Body of pancreas (tissue), 4 donors: Measurements from ENCODE around the gene CYB5RL. TPM values are rescaled to one million over a fixed set of nuclear protein-coding genes. Genes with fewer than 3 reads are reported as not detected.
A peak's percentile ranks its signal among the peaks of the same experiment; 100 is the strongest.

Experiments used
- ATAC-seq: fragments of 150-250 bp; one replicate; pipeline ENCODE4 v1.9.1; 2016
- DNase-seq, 4 donors: peaks; one replicate each; pipeline ENCODE4 v3.0.0-alpha.2; 2019
- H3K27ac ChIP-seq, 4 donors: fragments of 200-600 bp; sonication (generic); 1 replicate in 3 of 4; 2 replicates in 1 of 4; pipeline versions ENCODE4 v1.5.1 to v1.6.1; 2016 to 2019; ENCODE audit warnings: mild to moderate bottlenecking in 1 of 4, mixed read lengths in 1 of 4, moderate library complexity in 1 of 4
- H3K27me3 ChIP-seq, 2 donors: fragments of 200-600 bp; sonication (generic); one replicate each; pipeline ENCODE4 v1.6.0; 2016; ENCODE audit warnings: mild to moderate bottlenecking in 1 of 2
- H3K36me3 ChIP-seq, 2 donors: fragments of 200-600 bp; sonication (generic); replicated peaks in 1 of 2; 2 replicates each; pipeline ENCODE4 v1.5.1; 2016; ENCODE audit warnings: low read depth in 2 of 2; ENCODE audit not compliant: insufficient read depth in 1 of 2
- H3K4me1 ChIP-seq: fragments of 200-600 bp; sonication (generic); one replicate; pipeline ENCODE4 v1.6.0; 2016
- H3K4me3 ChIP-seq, 2 donors: fragments of 200-600 bp; sonication (generic); 1 replicate in 1 of 2; 2 replicates in 1 of 2; pipeline ENCODE4 v1.5.1; 2016 to 2019
- H3K9me3 ChIP-seq, 3 donors: fragments of 200-600 bp; sonication (generic); 1 replicate in 2 of 3; 2 replicates in 1 of 3; pipeline ENCODE4 v1.5.1; 2016
- CTCF ChIP-seq, 7 experiments: fragments of 450-650 bp in 4 of 7; fragments of 200-600 bp in 3 of 7; sonication (generic) in 3 of 7; IDR thresholded peaks; one replicate each; pipeline ENCODE4 v1.5.1; 2016 to 2019; ENCODE audit warnings: antibody characterized with exemption in 7 of 7
- POLR2A ChIP-seq, 3 donors: fragments of 450-650 bp; IDR thresholded peaks; one replicate each; pipeline ENCODE4 v1.6.1; 2016; ENCODE audit warnings: antibody characterized with exemption in 3 of 3, mild to moderate bottlenecking in 2 of 3
- WGBS, 2 donors: methylation state at CpG; one replicate each; pipeline ENCODE4 v1.1.5; 2017; 5-methylcytosine and 5-hydroxymethylcytosine counted together
- intact Hi-C: fragments of 100-400 bp; cut with DNase I; formaldehyde crosslinking; loops from one replicate; pipeline ENCODE4 v1.15.1; 2023
- total RNA-seq, 2 donors: library from RNA; depleted of rRNA; stranded (reverse); fragments of >200 nt; gene quantifications; one replicate each; pipeline ENCODE4 v1.1.0, GENCODE V29; 2016

CYB5RL gene
- total RNA-seq, 2 donors from 2014 or later = 6.5 to 13.2 TPM

GRCh38 chr1:54199151-54199764, 572 bp downstream of the CYB5RL start:
- Histone ChIP-seq H3K4me3 (peak overlapping the region; percentile 95 to 99), H3K4me1 (peaks cover 30% of the 10 kb centered on the region), H3K27ac (peak overlapping the region in 3 of 4 donors; percentile 83 to 86 (median 84)), H3K36me3 (peaks cover 0 to 9% of the 10 kb centered on the region in 2 donors), H3K9me3 (no peaks in the 10 kb centered on the region), H3K27me3 (no peaks in the 10 kb centered on the region)
- ATAC-seq (no peak), DNase-seq (no peak)
- TF ChIP-seq POLR2A (IDR thresholded peaks at IDR 0.05) (no peak), CTCF (IDR thresholded peaks at IDR 0.05) (no peak)
- WGBS, 2 donors = 4% methylated on average over 15 to 17 of the region's 17 CpGs
- intact Hi-C loops = no loop called here

- peaks cover 0 to 15% of the 10 kb centered on the region in 2 donors for H3K36me3 ChIP-seq
Observed at GRCh38 chr1:54193453-54193852, 6.4 kb downstream of the CYB5RL start.

GRCh38 chr1:54191525-54191924, 8.3 kb downstream of the CYB5RL start:
- H3K27ac ChIP-seq = no peak overlapping the region
- intact Hi-C loops = no loop called here
- WGBS, 2 donors = 86 to 100% methylated on average over 1 of the region's 1 CpG
- H3K36me3 ChIP-seq = peaks cover 0 to 15% of the 10 kb centered on the region in 2 donors
- H3K27me3 ChIP-seq = no peaks in the 10 kb centered on the region
- no peak overlapping the region for H3K4me3 ChIP-seq
- H3K9me3 ChIP-seq = no peaks in the 10 kb centered on the region
- H3K4me1 ChIP-seq = no peaks in the 10 kb centered on the region
- DNase-seq (no peak), ATAC-seq (no peak)
- TF ChIP-seq CTCF (IDR thresholded peaks at IDR 0.05) (no peak), POLR2A (IDR thresholded peaks at IDR 0.05) (no peak)

More at GRCh38 chr1:54193453-54193852, 6.4 kb downstream of the CYB5RL start:
- no peak overlapping the region for H3K4me3 ChIP-seq
- DNase-seq (no peak), ATAC-seq (no peak)
- intact Hi-C loops = no loop called here
- TF ChIP-seq POLR2A (IDR thresholded peaks at IDR 0.05) (no peak), CTCF (IDR thresholded peaks at IDR 0.05) (no peak)
- no peaks in the 10 kb centered on the region for H3K27me3 ChIP-seq
- no peak overlapping the region for H3K27ac ChIP-seq
- no peaks in the 10 kb centered on the region for H3K4me1 ChIP-seq
- no peaks in the 10 kb centered on the region for H3K9me3 ChIP-seq
- WGBS, 2 donors = 93% methylated on average over 5 of the region's 5 CpGs

- intact Hi-C loops = no loop called here
- Histone ChIP-seq H3K4me3 (no peak overlapping the region), H3K27ac (no peak overlapping the region), H3K27me3 (no peaks in the 10 kb centered on the region), H3K4me1 (no peaks in the 10 kb centered on the region), H3K36me3 (peaks cover 0 to 12% of the 10 kb centered on the region in 2 donors), H3K9me3 (no peaks in the 10 kb centered on the region)
- ATAC-seq = no peak
- WGBS, 2 donors = 71 to 91% methylated on average over 2 to 9 of the region's 9 CpGs
- no peak for DNase-seq
- TF ChIP-seq POLR2A (IDR thresholded peaks at IDR 0.05) = no peak
- TF ChIP-seq CTCF (IDR thresholded peaks at IDR 0.05) = no peak
Observed at GRCh38 chr1:54190526-54190925, 9.3 kb downstream of the CYB5RL start.

- Histone ChIP-seq H3K36me3 (peaks cover 0 to 5% of the 10 kb centered on the region in 2 donors), H3K27me3 (no peaks in the 10 kb centered on the region), H3K27ac (no peak overlapping the region), H3K9me3 (no peaks in the 10 kb centered on the region), H3K4me1 (no peaks in the 10 kb centered on the region), H3K4me3 (no peak overlapping the region)
- 63 to 71% methylated on average over 1 of the region's 1 CpG for WGBS, 2 donors
- no peak for DNase-seq
- ATAC-seq = no peak
- no peak for TF ChIP-seq CTCF (IDR thresholded peaks at IDR 0.05)
- TF ChIP-seq POLR2A (IDR thresholded peaks at IDR 0.05) = no peak
- intact Hi-C loops = no loop called here
Observed at GRCh38 chr1:54188291-54188690, 11.5 kb downstream of the CYB5RL start.
